Activated CD8-positive, alpha-beta T cell treated with anti-CD3 and anti-CD28 coated beads for 36 hours (primary cell): ENCODE results near the gene RGL4. TPM values are rescaled to one million over a fixed set of nuclear protein-coding genes. Genes with fewer than 3 reads are reported as not detected.

Experiments used
- ATAC-seq: fragments of 200-7000 bp; cut with Tn5 transposase; one replicate; pipeline ENCODE4 v1.10.0; 2021; ENCODE audit warnings: mild to moderate bottlenecking, moderate library complexity
- CTCF ChIA-PET: fragments of 350-600 bp; sonication (Branson Sonifier 250); formaldehyde crosslinking; loops from one replicate; lab custom pipeline; 2021; ENCODE audit warnings: antibody characterized with exemption; lab: Charles Lee
- POLR2A ChIA-PET: fragments of 350-600 bp; sonication (Branson Sonifier 250); formaldehyde crosslinking; loops from one replicate; lab custom pipeline; 2021; ENCODE audit warnings: antibody characterized with exemption; lab: Charles Lee
- DNase-seq: peaks from one replicate; pipeline ENCODE4 v3.0.0-alpha.2; 2020
- H3K27ac Mint-ChIP-seq: one replicate; pipeline ENCODE4 v1.8.0; 2021; ENCODE audit warnings: mild to moderate bottlenecking, mixed read lengths
- H3K27me3 Mint-ChIP-seq: one replicate; pipeline ENCODE4 v1.8.0; 2021; ENCODE audit warnings: mixed read lengths
- H3K36me3 Mint-ChIP-seq: one replicate; pipeline ENCODE4 v1.8.0; 2021; ENCODE audit warnings: low read depth, mixed read lengths
- H3K4me1 Mint-ChIP-seq: one replicate; pipeline ENCODE4 v1.8.0; 2021; ENCODE audit warnings: low read depth, mixed read lengths
- H3K4me3 Mint-ChIP-seq: one replicate; pipeline ENCODE4 v1.8.0; 2021; ENCODE audit warnings: mild to moderate bottlenecking, moderate library complexity, mixed read lengths
- H3K9me3 Mint-ChIP-seq: one replicate; pipeline ENCODE4 v1.8.0; 2021; ENCODE audit warnings: mixed read lengths
- intact Hi-C: fragments of 100-400 bp; cut with micrococcal nuclease; formaldehyde crosslinking; loops from one replicate; pipeline ENCODE4 v1.10.0; 2022
- total RNA-seq, 2 experiments: library from RNA; stranded (reverse); gene quantifications; one replicate each; pipeline ENCODE4 v1.2.3, GENCODE V29; 2021
- TF ChIP-seq, protein P1 (sequence below): fragments of 200-600 bp; IDR thresholded peaks from one replicate; pipeline ENCODE4 v1.8.0; 2022; ENCODE audit warnings: antibody characterized with exemption, mild to moderate bottlenecking

Gene RGL4
- total RNA-seq, 2 experiments from 2014 or later, result 11.9 to 16.7 TPM

DNA sequence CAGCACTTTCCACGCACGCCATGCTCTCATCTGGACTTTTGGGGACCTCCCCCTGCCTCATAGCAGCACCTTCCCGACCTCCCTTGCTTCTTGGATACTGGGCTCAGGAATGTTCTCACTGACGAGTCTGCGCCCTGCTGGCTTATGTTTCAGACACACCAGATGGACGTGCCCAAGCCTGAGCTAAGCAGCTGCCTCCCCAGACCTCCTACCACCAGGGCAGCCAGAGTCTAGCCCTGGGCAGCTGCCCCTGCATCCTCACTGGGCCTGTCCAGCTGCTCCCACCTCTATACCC, 13.2 kb upstream of the RGL4 start:
- ChIA-PET CTCF (no interaction called here), POLR2A (no interaction called here)
- intact Hi-C loops, result no loop called here
- DNase-seq, result no peak
- TF ChIP-seq, protein P1, sequence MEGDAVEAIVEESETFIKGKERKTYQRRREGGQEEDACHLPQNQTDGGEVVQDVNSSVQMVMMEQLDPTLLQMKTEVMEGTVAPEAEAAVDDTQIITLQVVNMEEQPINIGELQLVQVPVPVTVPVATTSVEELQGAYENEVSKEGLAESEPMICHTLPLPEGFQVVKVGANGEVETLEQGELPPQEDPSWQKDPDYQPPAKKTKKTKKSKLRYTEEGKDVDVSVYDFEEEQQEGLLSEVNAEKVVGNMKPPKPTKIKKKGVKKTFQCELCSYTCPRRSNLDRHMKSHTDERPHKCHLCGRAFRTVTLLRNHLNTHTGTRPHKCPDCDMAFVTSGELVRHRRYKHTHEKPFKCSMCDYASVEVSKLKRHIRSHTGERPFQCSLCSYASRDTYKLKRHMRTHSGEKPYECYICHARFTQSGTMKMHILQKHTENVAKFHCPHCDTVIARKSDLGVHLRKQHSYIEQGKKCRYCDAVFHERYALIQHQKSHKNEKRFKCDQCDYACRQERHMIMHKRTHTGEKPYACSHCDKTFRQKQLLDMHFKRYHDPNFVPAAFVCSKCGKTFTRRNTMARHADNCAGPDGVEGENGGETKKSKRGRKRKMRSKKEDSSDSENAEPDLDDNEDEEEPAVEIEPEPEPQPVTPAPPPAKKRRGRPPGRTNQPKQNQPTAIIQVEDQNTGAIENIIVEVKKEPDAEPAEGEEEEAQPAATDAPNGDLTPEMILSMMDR, result no peak
- Mint-ChIP-seq H3K36me3 (peaks cover 2% of the 10 kb centered on the region), H3K4me1 (peaks cover 8% of the 10 kb centered on the region), H3K9me3 (no peaks in the 10 kb centered on the region), H3K4me3 (no peak overlapping the region), H3K27ac (no peak overlapping the region), H3K27me3 (no peaks in the 10 kb centered on the region)
- no peak for ATAC-seq

DNA sequence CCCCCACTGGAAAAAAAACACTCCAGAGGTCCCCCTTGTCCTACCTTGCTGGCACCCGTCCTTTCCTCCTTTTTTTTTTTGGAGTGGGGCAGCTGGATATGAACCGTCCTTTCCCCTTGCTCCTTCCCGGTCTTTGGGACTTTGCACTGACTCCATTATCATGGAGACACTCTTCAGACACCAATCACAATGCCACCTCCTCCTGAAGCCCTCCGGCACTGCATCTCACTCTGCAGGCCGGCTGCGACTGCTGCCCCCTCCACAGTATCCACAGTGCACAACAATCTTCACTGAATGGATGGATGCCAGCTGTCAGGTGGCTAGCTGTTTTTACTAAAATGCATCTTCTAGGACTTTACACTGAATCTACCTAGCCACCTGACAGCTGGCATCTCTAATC, 12.7 kb upstream of the RGL4 start:
- no peaks in the 10 kb centered on the region for H3K27me3 Mint-ChIP-seq
- TF ChIP-seq, protein P1, result no peak
- no peak overlapping the region for H3K27ac Mint-ChIP-seq
- CTCF ChIA-PET, result no interaction called here
- H3K36me3 Mint-ChIP-seq, result peaks cover 2% of the 10 kb centered on the region
- POLR2A ChIA-PET, result interaction anchor here (0.6 to 1.0 kb wide), 2 partner anchors 18 to 104 kb away, joined by 3 read pairs; no protein-coding TSS in a partner anchor
- intact Hi-C loops, result no loop called here
- H3K9me3 Mint-ChIP-seq, result no peaks in the 10 kb centered on the region
- H3K4me1 Mint-ChIP-seq, result peaks cover 8% of the 10 kb centered on the region
- H3K4me3 Mint-ChIP-seq, result no peak overlapping the region
- no peak for DNase-seq
- ATAC-seq, result no peak

DNA sequence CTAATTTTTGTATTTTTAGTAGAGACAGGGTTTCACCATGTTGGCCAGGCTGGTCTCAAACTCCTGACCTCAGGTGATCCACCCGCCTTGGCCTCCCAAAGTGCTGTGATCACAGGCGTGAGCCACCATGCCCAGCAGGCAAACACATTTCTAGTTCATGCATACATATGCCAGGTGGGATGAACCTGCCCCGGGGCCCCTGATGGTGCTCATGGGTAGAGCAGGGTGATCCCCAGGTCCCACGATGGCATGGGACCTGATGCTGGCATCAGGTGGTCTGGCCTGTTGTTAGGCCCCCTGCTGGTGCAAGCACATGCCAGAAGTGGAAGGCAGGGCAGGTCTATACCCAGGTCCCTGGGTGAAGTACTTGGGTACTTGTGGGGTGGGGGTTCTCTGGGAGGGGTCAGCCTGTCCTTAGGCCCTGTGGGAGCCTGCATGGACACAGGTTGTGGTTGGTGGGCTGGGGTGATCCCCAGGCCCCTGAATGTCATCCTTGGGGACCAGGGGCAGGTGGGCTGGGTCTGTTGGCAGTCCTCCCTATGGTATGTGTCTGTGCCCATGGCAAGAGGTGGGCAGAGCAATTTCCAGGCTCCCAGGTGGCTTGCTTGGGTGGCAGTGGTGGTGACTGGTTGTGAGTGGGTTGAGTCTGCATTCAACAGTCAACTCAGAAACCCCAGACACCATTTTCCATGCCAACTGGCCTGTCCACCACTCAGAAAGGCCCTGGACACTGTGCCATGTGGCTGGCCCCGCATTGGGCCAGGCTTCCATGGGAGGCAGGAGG, 9.6 kb upstream of the RGL4 start:
- TF ChIP-seq, protein P1, result no peak
- Mint-ChIP-seq H3K9me3 (no peaks in the 10 kb centered on the region), H3K27me3 (no peaks in the 10 kb centered on the region), H3K4me1 (peaks cover 4% of the 10 kb centered on the region), H3K27ac (no peak overlapping the region), H3K36me3 (peaks cover 2% of the 10 kb centered on the region), H3K4me3 (no peak overlapping the region)
- ATAC-seq, result no peak
- no peak for DNase-seq
- intact Hi-C loops, result no loop called here
- CTCF ChIA-PET, result no interaction called here
- POLR2A ChIA-PET, result no interaction called here

DNA sequence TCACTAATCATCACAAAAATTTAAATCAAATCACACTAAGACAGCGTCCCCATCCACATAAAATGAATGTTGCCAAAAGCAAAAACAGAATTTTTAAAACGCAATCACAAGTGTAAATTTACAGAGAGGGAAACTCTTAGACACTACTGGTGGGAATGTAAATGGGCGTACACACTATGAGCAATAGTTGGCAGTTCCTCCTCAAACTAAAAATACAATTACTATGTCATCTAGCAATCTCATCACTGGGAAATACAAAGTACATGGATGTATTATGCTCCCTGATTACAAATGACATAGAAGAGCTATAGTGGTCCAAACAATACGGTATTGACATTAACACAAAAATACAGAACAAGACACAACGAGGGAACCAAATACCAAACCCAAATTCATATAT, 8.7 kb upstream of the RGL4 start:
- Mint-ChIP-seq H3K9me3 (no peaks in the 10 kb centered on the region), H3K36me3 (peaks cover 2% of the 10 kb centered on the region), H3K4me1 (no peaks in the 10 kb centered on the region), H3K27ac (no peak overlapping the region), H3K4me3 (no peak overlapping the region), H3K27me3 (no peaks in the 10 kb centered on the region)
- TF ChIP-seq, protein P1, result no peak
- ATAC-seq, result no peak
- no peak for DNase-seq
- intact Hi-C loops, result no loop called here
- POLR2A ChIA-PET, result no interaction called here
- CTCF ChIA-PET, result no interaction called here

DNA sequence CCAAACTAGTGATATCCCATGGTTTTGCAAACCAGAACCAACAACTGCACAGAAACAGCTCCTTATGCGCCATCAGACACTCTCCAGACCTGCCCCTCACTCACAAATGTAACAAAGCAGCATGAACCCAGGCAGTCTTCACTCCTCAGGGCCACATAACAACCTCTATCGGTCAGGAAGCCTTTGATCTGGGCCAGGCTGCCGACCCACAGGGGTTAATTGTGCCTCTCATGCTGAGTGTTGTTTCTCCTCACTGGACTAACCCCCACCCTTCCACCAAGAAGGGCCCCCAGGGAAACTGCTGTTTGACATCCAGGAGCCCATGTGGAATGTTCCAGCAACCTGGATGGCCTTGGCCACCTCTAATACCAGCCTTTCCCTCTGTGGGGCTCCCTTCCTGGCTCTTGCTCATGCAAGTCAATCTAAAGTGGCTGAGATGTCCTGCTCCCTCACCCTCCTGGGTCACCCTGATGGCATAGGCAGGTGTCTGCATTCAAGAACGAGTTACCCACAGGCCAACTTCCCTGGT, 7.9 kb upstream of the RGL4 start:
- H3K9me3 Mint-ChIP-seq, result no peaks in the 10 kb centered on the region
- H3K4me1 Mint-ChIP-seq, result no peaks in the 10 kb centered on the region
- H3K27ac Mint-ChIP-seq, result no peak overlapping the region
- intact Hi-C loops, result no loop called here
- peaks cover 2% of the 10 kb centered on the region for H3K36me3 Mint-ChIP-seq
- no peaks in the 10 kb centered on the region for H3K27me3 Mint-ChIP-seq
- DNase-seq (no peak), ATAC-seq (no peak)
- no peak overlapping the region for H3K4me3 Mint-ChIP-seq
- CTCF ChIA-PET, result no interaction called here
- TF ChIP-seq, protein P1, result no peak
- POLR2A ChIA-PET, result no interaction called here
